Stimulated activated CD4-positive, alpha-beta T cell treated with anti-CD3 and anti-CD28 coated beads, TNF-alpha, amount 100 ng/mL, for 1 hour (primary cell): ENCODE results near the gene RPUSD1.
"Not testable (repeated sequence)": the region's sequence is repeated elsewhere in the genome, so short reads cannot be mapped to it uniquely, and the experiment has no call there.

ENCODE experiments used
- DNase-seq, 3 donors: peaks; one replicate each; pipeline ENCODE4 v3.0.0-alpha.2; 2020; ENCODE audit warnings: low read depth in 3 of 3, low spot score in 1 of 3

Gene RPUSD1, protein sequence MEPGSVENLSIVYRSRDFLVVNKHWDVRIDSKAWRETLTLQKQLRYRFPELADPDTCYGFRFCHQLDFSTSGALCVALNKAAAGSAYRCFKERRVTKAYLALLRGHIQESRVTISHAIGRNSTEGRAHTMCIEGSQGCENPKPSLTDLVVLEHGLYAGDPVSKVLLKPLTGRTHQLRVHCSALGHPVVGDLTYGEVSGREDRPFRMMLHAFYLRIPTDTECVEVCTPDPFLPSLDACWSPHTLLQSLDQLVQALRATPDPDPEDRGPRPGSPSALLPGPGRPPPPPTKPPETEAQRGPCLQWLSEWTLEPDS

DNA sequence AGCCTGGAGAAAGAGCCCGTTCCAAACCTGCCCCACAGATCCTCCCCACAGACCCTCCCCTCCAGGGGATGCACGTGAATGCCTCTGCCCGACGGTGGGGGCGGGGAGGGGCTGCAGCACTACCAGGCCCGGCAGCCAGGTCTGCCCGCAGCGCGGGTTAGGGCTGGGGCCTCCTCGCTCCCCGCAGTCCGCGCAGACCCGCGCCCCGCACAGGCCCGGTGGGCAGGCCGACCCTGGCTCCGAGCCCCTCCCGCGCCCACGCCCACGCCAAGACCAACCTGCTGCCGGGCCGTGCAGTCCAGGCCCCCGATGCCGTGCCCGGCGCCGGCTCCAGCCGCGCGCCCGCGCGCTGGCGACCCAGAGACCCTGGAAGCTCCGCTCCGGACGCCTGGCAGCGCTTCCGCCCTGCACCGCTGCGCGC, at the start of gene RPUSD1:
RPUSD1 (minus strand) TSS at position 404 of the 421 bp plus-strand sequence. CDS start 644 bp downstream, outside the sequence.
- DNase-seq = no peak

DNA sequence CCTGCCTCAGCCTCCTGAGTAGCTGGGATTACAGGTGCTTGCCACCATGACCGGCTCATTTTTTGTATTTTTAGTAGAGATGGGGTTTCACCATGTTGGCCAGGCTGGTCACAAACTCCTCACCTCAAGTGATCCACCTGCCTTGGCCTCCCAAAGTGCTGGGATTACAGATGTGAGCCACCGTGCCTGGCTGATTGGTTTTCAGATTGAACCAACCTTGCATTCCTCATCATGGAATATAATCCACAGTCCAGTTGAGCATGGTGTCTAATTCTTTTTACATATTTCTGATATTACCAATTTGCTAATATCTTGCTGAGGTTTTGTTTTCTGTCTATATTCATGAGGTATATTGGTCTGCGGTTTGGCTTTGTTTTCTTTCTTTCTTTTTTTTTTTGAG, 48.6 kb upstream of the RPUSD1 start:
- DNase-seq = not testable (repeated sequence)

DNA sequence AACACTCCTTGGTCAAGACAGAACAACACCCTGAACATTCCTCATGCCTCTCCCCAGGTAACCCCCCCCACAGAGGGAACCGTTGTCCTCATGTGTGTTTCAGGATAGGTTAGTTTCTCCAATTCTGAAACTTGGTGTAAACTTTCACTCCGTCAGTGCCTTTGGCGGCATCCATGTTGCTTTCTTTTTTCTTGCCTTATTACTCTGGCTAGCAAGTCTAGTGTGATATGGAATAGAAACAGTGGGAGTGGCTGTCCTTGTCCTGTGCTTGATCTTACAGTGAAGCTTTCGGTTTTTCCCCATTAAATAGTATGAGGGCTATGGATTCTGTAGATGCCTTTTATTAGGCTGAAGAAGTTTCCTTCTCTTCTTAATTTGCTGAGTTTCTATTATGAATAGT, 48.0 kb upstream of the RPUSD1 start:
- DNase-seq = no peak

DNA sequence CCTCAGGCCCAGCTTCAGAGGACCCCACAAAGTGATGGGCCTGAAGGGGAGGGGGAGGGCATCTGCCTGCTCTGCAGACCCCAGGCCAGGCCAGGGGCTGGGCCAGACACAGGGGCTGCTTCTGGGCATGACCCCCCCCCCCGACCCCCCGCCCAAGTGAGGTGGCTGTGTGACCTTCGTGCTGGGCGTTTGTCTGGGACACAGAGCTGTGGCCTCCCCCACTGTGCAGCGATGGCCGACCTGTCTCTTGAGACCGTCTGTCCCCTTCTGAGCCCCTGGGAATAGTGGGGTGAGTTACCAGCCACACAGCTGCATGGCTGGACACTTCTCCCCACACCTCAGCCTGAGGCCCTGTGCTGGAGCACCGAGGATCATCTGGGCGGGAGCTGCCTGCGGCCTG, 47.2 kb upstream of the RPUSD1 start:
- no peak for DNase-seq

- no peak for DNase-seq
Observed at GRCh38 chr16:833411-833810, 45.2 kb upstream of the RPUSD1 start.

DNA sequence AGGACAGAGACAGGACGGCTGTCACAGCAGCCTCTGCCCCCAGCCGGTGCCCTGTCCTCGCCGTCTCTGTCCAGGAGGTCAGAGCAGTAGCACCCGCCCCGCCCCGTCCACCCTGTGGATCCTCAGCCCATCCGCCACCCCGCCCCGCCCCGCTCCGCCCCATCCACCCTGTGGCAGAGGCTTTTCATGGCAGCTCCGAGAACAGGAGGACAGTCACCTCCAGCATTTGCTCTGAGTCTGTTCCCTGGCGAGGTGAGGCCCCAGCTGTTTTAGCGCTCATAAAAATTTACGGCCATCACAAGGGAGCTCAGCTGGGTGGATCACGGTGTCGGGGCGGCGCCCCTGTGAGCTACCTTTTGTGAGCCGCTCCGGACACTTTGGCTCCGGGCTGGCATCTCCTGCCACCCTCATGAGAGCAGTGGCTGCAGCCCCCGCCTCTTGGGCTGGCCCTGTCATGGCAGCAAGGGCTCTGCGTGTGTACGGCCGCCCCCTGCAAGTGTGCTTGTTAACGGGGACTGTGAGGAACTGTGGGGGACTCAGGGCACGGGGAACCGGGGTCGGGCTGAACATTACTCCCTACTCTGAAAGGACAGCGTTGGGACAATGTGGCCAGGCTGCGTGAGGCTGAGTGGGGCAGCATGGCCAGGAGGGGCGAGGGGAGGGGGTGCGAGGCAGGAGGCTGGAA, 44.6 kb upstream of the RPUSD1 start:
- DNase-seq = no peak

DNA sequence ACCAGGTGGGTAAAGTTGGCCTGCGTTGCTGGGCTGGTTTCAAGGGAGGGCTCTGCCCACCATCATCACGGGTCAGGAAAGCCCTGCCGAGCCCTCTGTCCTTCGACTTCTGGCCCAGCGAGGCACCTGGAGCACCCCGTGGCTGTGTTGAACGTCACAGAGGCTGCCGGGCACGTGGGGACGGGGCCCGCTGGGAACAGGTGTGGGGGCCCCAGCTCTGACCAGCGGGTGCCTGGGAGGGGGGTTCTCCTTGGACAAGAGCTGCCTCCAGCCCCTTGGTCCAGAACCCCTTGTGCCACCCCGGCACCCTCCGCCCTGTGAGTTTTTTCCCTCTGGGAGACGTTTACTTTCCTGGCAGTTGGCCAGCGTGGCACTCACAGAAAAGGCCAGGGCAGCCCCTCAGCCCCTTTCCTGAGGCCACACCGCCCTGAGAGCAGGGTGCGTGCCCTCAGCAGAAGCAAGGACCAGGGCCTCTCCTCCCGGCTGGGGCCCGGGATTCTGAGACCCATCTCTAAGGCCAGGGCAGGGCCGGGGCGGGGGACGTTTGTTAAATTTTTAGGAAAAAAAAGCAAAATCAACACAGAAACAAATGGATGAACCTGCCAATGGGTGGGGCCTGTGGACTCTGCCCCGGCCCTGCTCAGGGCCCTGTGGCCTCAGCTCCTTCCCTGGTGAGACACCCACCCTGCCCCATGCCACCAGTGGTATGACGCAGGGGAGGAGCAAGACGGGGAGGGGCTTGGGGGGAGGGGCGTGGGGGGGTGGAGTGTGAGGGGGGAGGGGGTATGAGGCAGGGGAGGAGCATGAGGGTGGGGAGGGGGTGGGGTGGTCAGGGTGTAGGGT, 43.6 kb upstream of the RPUSD1 start:
- no peak for DNase-seq

GRCh38 chr16:830871-831570, 42.8 kb upstream of the RPUSD1 start:
- no peak for DNase-seq

DNA sequence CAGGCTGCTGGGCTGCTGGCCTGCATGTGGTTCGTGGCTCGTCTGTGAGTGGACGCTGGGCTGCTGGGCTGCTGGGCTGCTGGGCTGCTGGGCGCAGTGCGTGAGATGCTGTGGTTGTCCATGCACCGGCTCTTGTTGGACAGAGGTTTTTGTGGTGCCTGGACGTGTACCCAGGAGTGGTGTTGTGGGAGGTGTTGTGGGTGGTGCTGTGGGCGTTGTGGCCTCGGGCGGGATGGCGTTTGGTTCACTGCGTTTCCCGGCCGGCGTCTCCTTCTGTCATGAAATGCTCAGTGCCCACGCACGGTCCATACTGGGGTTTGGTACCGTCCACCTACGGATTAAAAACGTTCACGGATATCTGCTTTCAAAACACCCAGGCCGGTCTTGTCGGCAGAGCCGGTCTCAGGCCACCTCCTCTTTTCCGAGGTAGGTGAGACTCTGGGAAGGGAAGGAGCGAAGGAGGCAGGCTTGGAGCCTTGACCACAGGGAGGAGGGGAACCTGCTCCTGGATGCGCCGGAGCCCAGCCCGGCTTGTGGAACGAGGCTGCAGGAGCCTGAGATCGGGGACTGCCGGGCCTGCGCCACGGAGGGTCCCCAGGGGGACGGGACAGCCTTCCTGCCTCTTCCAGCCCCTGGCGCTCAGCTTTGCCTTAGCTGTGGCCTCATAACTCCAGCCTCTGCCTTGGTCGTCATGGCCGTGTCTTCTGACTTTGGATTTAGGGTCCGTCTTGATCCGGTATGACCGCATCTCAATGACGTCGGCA, 42.1 kb upstream of the RPUSD1 start:
- no peak for DNase-seq

DNA sequence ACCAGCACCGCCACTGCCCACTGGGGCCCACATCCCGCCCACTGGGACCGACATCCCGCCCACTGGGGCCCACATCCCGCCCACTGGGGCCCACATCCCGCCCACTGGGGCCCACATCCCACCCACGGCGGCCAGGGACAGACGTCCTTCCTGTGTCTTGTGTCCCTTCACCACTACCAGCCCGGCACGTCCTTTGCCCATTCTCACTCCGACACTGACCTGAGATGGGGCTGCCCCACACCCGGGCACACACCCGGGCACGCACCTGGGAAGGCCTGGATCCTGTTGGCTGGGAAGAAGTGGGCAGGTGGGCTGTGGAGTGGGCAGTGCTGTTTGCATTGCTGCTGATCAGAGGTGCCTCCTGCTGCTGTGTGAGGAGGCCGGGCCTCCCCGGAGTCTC, 40.7 kb upstream of the RPUSD1 start:
- DNase-seq = no peak

GRCh38 chr16:827513-827912, 39.3 kb upstream of the RPUSD1 start:
- DNase-seq = no peak

GRCh38 chr16:825341-826061, 37.3 kb upstream of the RPUSD1 start:
- no peak for DNase-seq

DNA sequence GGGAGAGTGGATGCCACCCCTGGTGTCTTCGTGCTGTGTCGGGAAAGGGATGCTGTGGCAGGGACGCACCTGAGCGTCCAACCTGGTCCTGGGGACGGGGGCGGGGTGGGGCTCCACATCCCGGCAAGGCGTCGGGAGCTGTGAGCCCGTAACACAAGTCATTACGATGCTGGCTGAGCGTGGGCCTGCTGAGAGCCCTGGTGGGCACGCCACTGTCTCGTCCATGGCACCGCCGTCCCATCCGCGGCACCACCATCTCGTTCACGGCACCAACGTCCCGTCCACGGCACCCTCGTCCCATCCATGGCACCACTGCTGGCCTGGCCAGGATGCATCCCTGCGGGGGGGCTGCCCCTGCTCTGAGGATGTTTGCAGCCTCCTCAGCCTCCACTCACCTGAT, 36.4 kb upstream of the RPUSD1 start:
- DNase-seq = no peak

DNA sequence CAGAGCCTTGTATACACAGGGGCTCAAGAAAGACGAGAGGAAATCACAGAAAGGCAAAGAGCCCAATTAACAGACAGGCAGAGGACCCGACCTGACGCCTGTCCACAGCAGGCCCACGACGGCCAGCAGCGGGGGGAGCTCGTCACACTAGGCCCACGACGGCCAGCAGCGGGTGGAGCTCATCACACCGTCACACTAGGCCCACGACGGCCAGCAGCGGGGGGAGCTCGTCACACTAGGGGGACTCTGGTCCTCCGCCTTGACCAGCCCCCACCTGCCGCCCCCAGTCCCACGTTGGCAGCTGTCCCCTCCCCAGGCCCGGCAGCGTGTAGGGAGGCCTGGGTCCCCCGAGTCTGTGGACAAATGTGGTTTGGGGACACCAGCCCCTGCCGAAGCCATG, 36.0 kb upstream of the RPUSD1 start:
- no peak for DNase-seq

- no peak for DNase-seq
Observed at GRCh38 chr16:822909-823297, 34.7 kb upstream of the RPUSD1 start.

DNA sequence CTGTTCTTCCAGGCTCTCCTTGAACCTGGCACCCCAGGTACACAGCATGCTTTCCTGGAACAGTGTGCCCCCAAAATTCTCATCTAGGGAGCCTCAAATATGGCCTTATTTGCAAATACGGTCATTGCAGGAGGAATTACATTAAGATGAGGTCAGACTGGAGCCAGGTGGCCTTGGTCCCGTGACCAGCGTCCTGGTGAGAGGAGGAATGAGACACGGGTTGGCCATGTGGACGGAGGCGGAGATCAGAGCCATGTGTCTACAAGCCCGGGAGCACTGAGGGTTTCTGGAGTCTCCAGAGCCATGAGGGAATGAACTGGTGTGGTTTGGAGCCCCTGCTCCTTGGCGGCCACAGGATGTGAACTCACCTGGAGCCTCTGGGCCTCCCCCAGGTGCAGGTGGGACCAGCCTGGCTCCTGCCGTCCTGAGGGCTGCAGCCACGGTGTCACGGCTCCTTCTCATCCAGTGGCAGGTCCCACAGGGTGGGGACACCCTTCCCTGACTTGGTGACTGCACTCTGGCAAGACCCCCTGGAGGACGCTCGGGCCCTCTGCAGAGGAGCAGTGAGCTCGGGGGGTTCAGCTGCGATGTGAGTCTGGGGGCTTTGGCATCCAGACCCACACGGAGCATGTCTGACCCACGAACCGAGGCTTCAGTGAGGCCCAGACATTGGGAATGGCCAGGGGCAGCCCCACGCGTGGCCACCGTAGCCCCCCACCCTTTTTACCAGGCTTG, 34.2 kb upstream of the RPUSD1 start:
- DNase-seq = no peak

- DNase-seq = no peak
Observed at GRCh38 chr16:821751-822150, 33.6 kb upstream of the RPUSD1 start.

DNA sequence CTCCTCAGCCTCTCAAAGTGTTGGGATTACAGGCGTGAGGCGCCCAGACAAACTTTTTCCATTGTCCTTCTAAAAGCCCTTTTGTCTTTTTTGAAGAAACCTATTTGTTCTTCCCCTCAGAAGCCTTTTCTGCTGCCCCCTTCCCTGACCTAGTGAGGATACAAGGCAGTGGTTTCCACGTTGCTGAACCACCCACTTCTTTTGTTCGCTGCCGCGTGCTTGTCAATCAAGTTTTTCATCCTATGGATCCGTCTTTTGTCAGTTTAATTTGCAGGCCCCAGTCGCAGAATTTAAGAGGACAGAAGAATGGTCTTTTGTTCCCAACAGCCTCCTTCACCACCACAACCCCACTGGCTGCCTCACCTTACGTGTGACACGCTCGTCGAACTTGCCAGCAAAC, 32.6 kb upstream of the RPUSD1 start:
- DNase-seq = no peak

- DNase-seq = not testable (repeated sequence)
Observed at GRCh38 chr16:820044-820408, 31.8 kb upstream of the RPUSD1 start.
